ENCODE data around the gene PPEF1. TPM values are rescaled to one million over a fixed set of nuclear protein-coding genes. Genes with fewer than 3 reads are reported as not detected.
"Not testable (repeated sequence)": the region's sequence is repeated elsewhere in the genome, so short reads cannot be mapped to it uniquely, and the experiment has no call there.

The PPEF1 gene
- total RNA-seq, 2 experiments from 2014 or later: not detected

GRCh38 chrX:18725310-18725943 lies 18.0 kb downstream of the PPEF1 start:
- H3K36me3 Mint-ChIP-seq: no peaks in the 10 kb centered on the region
- ATAC-seq (no peak), DNase-seq (no peak)
- H3K4me3 Mint-ChIP-seq: no peak overlapping the region
- no peaks in the 10 kb centered on the region for H3K27me3 Mint-ChIP-seq
- no peaks in the 10 kb centered on the region for H3K4me1 Mint-ChIP-seq
- no peak overlapping the region for H3K27ac Mint-ChIP-seq
- H3K9me3 Mint-ChIP-seq (ENCODE audit: low read depth): no peaks in the 10 kb centered on the region
- CTCF ChIA-PET: no interaction called here

GRCh38 chrX:18733287-18733686 lies 25.8 kb downstream of the PPEF1 start:
- Mint-ChIP-seq H3K36me3 (no peaks in the 10 kb centered on the region), H3K27me3 (no peaks in the 10 kb centered on the region), H3K9me3 (ENCODE audit: low read depth) (no peaks in the 10 kb centered on the region), H3K4me3 (no peak overlapping the region), H3K27ac (no peak overlapping the region), H3K4me1 (no peaks in the 10 kb centered on the region)
- ATAC-seq: no peak
- CTCF ChIA-PET: no interaction called here
- DNase-seq: no peak

GRCh38 chrX:18739609-18740008 lies 32.2 kb downstream of the PPEF1 start:
- H3K9me3 Mint-ChIP-seq (ENCODE audit: low read depth); CTCF ChIA-PET; H3K4me3 Mint-ChIP-seq; ATAC-seq; H3K27me3 Mint-ChIP-seq; H3K36me3 Mint-ChIP-seq; H3K4me1 Mint-ChIP-seq; H3K27ac Mint-ChIP-seq; DNase-seq: not testable (repeated sequence)

- CTCF ChIA-PET: no interaction called here
- Mint-ChIP-seq H3K36me3 (no peaks in the 10 kb centered on the region), H3K27ac (no peak overlapping the region), H3K4me1 (no peaks in the 10 kb centered on the region), H3K9me3 (ENCODE audit: low read depth) (no peaks in the 10 kb centered on the region), H3K4me3 (no peak overlapping the region), H3K27me3 (peaks cover 3% of the 10 kb centered on the region)
- ATAC-seq (no peak), DNase-seq (no peak)
Observed at GRCh38 chrX:18748499-18748898, 41.1 kb downstream of the PPEF1 start.

- no peaks in the 10 kb centered on the region for H3K4me1 Mint-ChIP-seq
- ATAC-seq (no peak), DNase-seq (no peak)
- CTCF ChIA-PET: no interaction called here
- no peaks in the 10 kb centered on the region for H3K27me3 Mint-ChIP-seq
- H3K27ac Mint-ChIP-seq: no peak overlapping the region
- H3K9me3 Mint-ChIP-seq (ENCODE audit: low read depth): no peaks in the 10 kb centered on the region
- H3K4me3 Mint-ChIP-seq: no peak overlapping the region
- H3K36me3 Mint-ChIP-seq: no peaks in the 10 kb centered on the region
Observed at GRCh38 chrX:18753631-18754030, 46.2 kb downstream of the PPEF1 start.

- CTCF ChIA-PET: no interaction called here
- no peaks in the 10 kb centered on the region for H3K36me3 Mint-ChIP-seq
- no peak overlapping the region for H3K27ac Mint-ChIP-seq
- ATAC-seq (no peak), DNase-seq (no peak)
- no peaks in the 10 kb centered on the region for H3K9me3 Mint-ChIP-seq (ENCODE audit: low read depth)
- no peaks in the 10 kb centered on the region for H3K4me1 Mint-ChIP-seq
- H3K4me3 Mint-ChIP-seq: no peak overlapping the region
- no peaks in the 10 kb centered on the region for H3K27me3 Mint-ChIP-seq
Observed at GRCh38 chrX:18755651-18756050, 48.2 kb downstream of the PPEF1 start.

- ATAC-seq: no peak
- no peaks in the 10 kb centered on the region for H3K4me1 Mint-ChIP-seq
- CTCF ChIA-PET: no interaction called here
Observed at GRCh38 chrX:18757956-18758932, 50.8 kb downstream of the PPEF1 start.

GRCh38 chrX:18761750-18762149 lies 54.3 kb downstream of the PPEF1 start:
- ATAC-seq: no peak
- H3K4me3 Mint-ChIP-seq: no peak overlapping the region
- CTCF ChIA-PET: no interaction called here
- no peaks in the 10 kb centered on the region for H3K9me3 Mint-ChIP-seq (ENCODE audit: low read depth)
- H3K27ac Mint-ChIP-seq: no peak overlapping the region
- H3K36me3 Mint-ChIP-seq: no peaks in the 10 kb centered on the region
- DNase-seq: no peak
- no peaks in the 10 kb centered on the region for H3K4me1 Mint-ChIP-seq
- no peaks in the 10 kb centered on the region for H3K27me3 Mint-ChIP-seq

More at GRCh38 chrX:18757956-18758932, 50.8 kb downstream of the PPEF1 start:
- Mint-ChIP-seq H3K9me3 (ENCODE audit: low read depth) (no peaks in the 10 kb centered on the region), H3K36me3 (no peaks in the 10 kb centered on the region), H3K4me3 (no peak overlapping the region), H3K27me3 (no peaks in the 10 kb centered on the region), H3K27ac (no peak overlapping the region)
- DNase-seq: no peak

GRCh38 chrX:18763106-18763505 lies 55.7 kb downstream of the PPEF1 start:
- DNase-seq; H3K36me3 Mint-ChIP-seq; H3K27me3 Mint-ChIP-seq; CTCF ChIA-PET; H3K4me3 Mint-ChIP-seq; ATAC-seq; H3K27ac Mint-ChIP-seq; H3K9me3 Mint-ChIP-seq (ENCODE audit: low read depth); H3K4me1 Mint-ChIP-seq: not testable (repeated sequence)

- Mint-ChIP-seq H3K4me3 (no peak overlapping the region), H3K27ac (no peak overlapping the region), H3K9me3 (ENCODE audit: low read depth) (no peaks in the 10 kb centered on the region), H3K27me3 (no peaks in the 10 kb centered on the region), H3K4me1 (no peaks in the 10 kb centered on the region), H3K36me3 (no peaks in the 10 kb centered on the region)
- ATAC-seq (no peak), DNase-seq (no peak)
- CTCF ChIA-PET: no interaction called here
Observed at GRCh38 chrX:18769364-18769763, 61.9 kb downstream of the PPEF1 start.

- Mint-ChIP-seq H3K4me3 (no peak overlapping the region), H3K27ac (no peak overlapping the region), H3K27me3 (no peaks in the 10 kb centered on the region), H3K4me1 (no peaks in the 10 kb centered on the region), H3K9me3 (ENCODE audit: low read depth) (peaks cover 4% of the 10 kb centered on the region), H3K36me3 (no peaks in the 10 kb centered on the region)
- no peak for DNase-seq
- CTCF ChIA-PET: no interaction called here
- ATAC-seq: no peak
Observed at GRCh38 chrX:18769812-18770573, 62.5 kb downstream of the PPEF1 start.

GRCh38 chrX:18789916-18790315 lies 82.5 kb downstream of the PPEF1 start:
- H3K36me3 Mint-ChIP-seq: no peaks in the 10 kb centered on the region
- H3K4me3 Mint-ChIP-seq: no peak overlapping the region
- DNase-seq (no peak), ATAC-seq (no peak)
- CTCF ChIA-PET: no interaction called here
- H3K9me3 Mint-ChIP-seq (ENCODE audit: low read depth): no peaks in the 10 kb centered on the region
- H3K27ac Mint-ChIP-seq: no peak overlapping the region
- no peaks in the 10 kb centered on the region for H3K4me1 Mint-ChIP-seq
- H3K27me3 Mint-ChIP-seq: no peaks in the 10 kb centered on the region

- no peak for DNase-seq
- no peak for ATAC-seq
- H3K9me3 Mint-ChIP-seq (ENCODE audit: low read depth): no peaks in the 10 kb centered on the region
- H3K27ac Mint-ChIP-seq: no peak overlapping the region
- H3K4me3 Mint-ChIP-seq: no peak overlapping the region
- no peaks in the 10 kb centered on the region for H3K4me1 Mint-ChIP-seq
- CTCF ChIA-PET: no interaction called here
- no peaks in the 10 kb centered on the region for H3K36me3 Mint-ChIP-seq
- no peaks in the 10 kb centered on the region for H3K27me3 Mint-ChIP-seq
Observed at GRCh38 chrX:18792828-18793227, 85.4 kb downstream of the PPEF1 start.

Data from activated CD8-positive, alpha-beta memory T cell treated with anti-CD3 and anti-CD28 coated beads, Interleukin-2, amount 10 ng/mL, durations not matched to agents 7 days and 5 days (primary cell).